ENCODE results near the gene CLMP.
A peak's percentile ranks its signal among the peaks of the same experiment; 100 is the strongest.

Gene CLMP

GRCh38 chr11:123174196-123175183, 20.6 kb downstream of the CLMP start:
- TF ChIP-seq TAF1 (IDR thresholded peaks at IDR 0.05; ENCODE audit: borderline replicate concordance, low read depth, low read length) (no peak), POLR2A (IDR thresholded peaks at IDR 0.05; ENCODE audit: low read depth, low read length) (no peak), POLR2AphosphoS5 (IDR thresholded peaks at IDR 0.05; ENCODE audit: low read depth, low read length) (no peak)
- no peak for DNase-seq (ENCODE audit: insufficient read length)
- FAIRE-seq, result no peak

GRCh38 chr11:123173856-123174186, 21.2 kb downstream of the CLMP start:
- TF ChIP-seq POLR2A (IDR thresholded peaks at IDR 0.05; ENCODE audit: low read depth, low read length) (no peak), POLR2AphosphoS5 (IDR thresholded peaks at IDR 0.05; ENCODE audit: low read depth, low read length) (no peak)
- FAIRE-seq (no peak), DNase-seq (ENCODE audit: insufficient read length) (no peak)

- TF ChIP-seq POLR2A (IDR thresholded peaks at IDR 0.05; ENCODE audit: low read depth, low read length) (no peak), POLR2AphosphoS5 (IDR thresholded peaks at IDR 0.05; ENCODE audit: low read depth, low read length) (no peak), TAF1 (IDR thresholded peaks at IDR 0.05; ENCODE audit: borderline replicate concordance, low read depth, low read length) (no peak)
- DNase-seq (ENCODE audit: insufficient read length), result no peak
- FAIRE-seq, result no peak
Observed at GRCh38 chr11:123173040-123173855, 21.8 kb downstream of the CLMP start.

- no peak for DNase-seq (ENCODE audit: insufficient read length)
- no peak for TF ChIP-seq POLR2A (IDR thresholded peaks at IDR 0.05; ENCODE audit: low read depth, low read length)
- no peak for TF ChIP-seq TAF1 (IDR thresholded peaks at IDR 0.05; ENCODE audit: borderline replicate concordance, low read depth, low read length)
- TF ChIP-seq POLR2AphosphoS5 (IDR thresholded peaks at IDR 0.05; ENCODE audit: low read depth, low read length), result no peak
- no peak for FAIRE-seq
Observed at GRCh38 chr11:123170929-123171328, 24.1 kb downstream of the CLMP start.

- FAIRE-seq, result no peak
- DNase-seq (ENCODE audit: insufficient read length), result no peak
- TF ChIP-seq POLR2AphosphoS5 (IDR thresholded peaks at IDR 0.05; ENCODE audit: low read depth, low read length) (no peak), TAF1 (IDR thresholded peaks at IDR 0.05; ENCODE audit: borderline replicate concordance, low read depth, low read length) (no peak), POLR2A (IDR thresholded peaks at IDR 0.05; ENCODE audit: low read depth, low read length) (no peak)
Observed at GRCh38 chr11:123169821-123170220, 25.2 kb downstream of the CLMP start.

GRCh38 chr11:123168955-123169484, 26.0 kb downstream of the CLMP start:
- DNase-seq (ENCODE audit: insufficient read length) (no peak), FAIRE-seq (no peak)
- no peak for TF ChIP-seq POLR2A (IDR thresholded peaks at IDR 0.05; ENCODE audit: low read depth, low read length)

GRCh38 chr11:123168241-123168640, 26.8 kb downstream of the CLMP start:
- DNase-seq (ENCODE audit: insufficient read length), result no peak
- TF ChIP-seq POLR2A (IDR thresholded peaks at IDR 0.05; ENCODE audit: low read depth, low read length), result no peak
- TF ChIP-seq POLR2AphosphoS5 (IDR thresholded peaks at IDR 0.05; ENCODE audit: low read depth, low read length), result no peak
- no peak for FAIRE-seq

- TF ChIP-seq TAF1 (IDR thresholded peaks at IDR 0.05; ENCODE audit: borderline replicate concordance, low read depth, low read length) (no peak), POLR2AphosphoS5 (IDR thresholded peaks at IDR 0.05; ENCODE audit: low read depth, low read length) (no peak), POLR2A (IDR thresholded peaks at IDR 0.05; ENCODE audit: low read depth, low read length) (no peak)
- peak; percentile 36 for FAIRE-seq
- DNase-seq (ENCODE audit: insufficient read length), result no peak
Observed at GRCh38 chr11:123166071-123166559, 28.9 kb downstream of the CLMP start.

GRCh38 chr11:123164732-123165450, 30.2 kb downstream of the CLMP start:
- FAIRE-seq (peak; percentile 42), DNase-seq (ENCODE audit: insufficient read length) (no peak)
- TF ChIP-seq TAF1 (IDR thresholded peaks at IDR 0.05; ENCODE audit: borderline replicate concordance, low read depth, low read length) (no peak), POLR2A (IDR thresholded peaks at IDR 0.05; ENCODE audit: low read depth, low read length) (no peak), POLR2AphosphoS5 (IDR thresholded peaks at IDR 0.05; ENCODE audit: low read depth, low read length) (no peak)

GRCh38 chr11:123163621-123164020, 31.4 kb downstream of the CLMP start:
- FAIRE-seq, result no peak
- TF ChIP-seq TAF1 (IDR thresholded peaks at IDR 0.05; ENCODE audit: borderline replicate concordance, low read depth, low read length) (no peak), POLR2A (IDR thresholded peaks at IDR 0.05; ENCODE audit: low read depth, low read length) (no peak), POLR2AphosphoS5 (IDR thresholded peaks at IDR 0.05; ENCODE audit: low read depth, low read length) (no peak)
- no peak for DNase-seq (ENCODE audit: insufficient read length)
